Measurements from ENCODE around the gene NBL1. TPM values are rescaled to one million over a fixed set of nuclear protein-coding genes. Genes with fewer than 3 reads are reported as not detected.

The NBL1 gene
- total RNA-seq, 1 donor from 2014 or later, result 45.7 TPM

- no peak for DNase-seq (ENCODE audit: low read depth, low spot score)
These were observed 21.7 kb downstream of the NBL1 start for GRCh38 chr1:19665496-19666465.

GRCh38 chr1:19668888-19669287 lies 24.8 kb downstream of the NBL1 start:
- no peak for DNase-seq (ENCODE audit: low read depth, low spot score)

GRCh38 chr1:19670787-19671186 lies 26.7 kb downstream of the NBL1 start:
- DNase-seq (ENCODE audit: low read depth, low spot score), result no peak

GRCh38 chr1:19672237-19672636 lies 28.1 kb downstream of the NBL1 start:
- DNase-seq (ENCODE audit: low read depth, low spot score), result no peak

- no peak for DNase-seq (ENCODE audit: low read depth, low spot score)
These were observed 31.7 kb downstream of the NBL1 start for GRCh38 chr1:19675797-19676196.

- no peak for DNase-seq (ENCODE audit: low read depth, low spot score)
These were observed 32.4 kb downstream of the NBL1 start for GRCh38 chr1:19676438-19676922.

GRCh38 chr1:19678493-19678892 lies 34.4 kb downstream of the NBL1 start:
- DNase-seq (ENCODE audit: low read depth, low spot score), result no peak

- no peak for DNase-seq (ENCODE audit: low read depth, low spot score)
These were observed 34.9 kb downstream of the NBL1 start for GRCh38 chr1:19678931-19679453.

- DNase-seq (ENCODE audit: low read depth, low spot score), result no peak
These were observed 35.6 kb downstream of the NBL1 start for GRCh38 chr1:19679691-19680090.

GRCh38 chr1:19680644-19681043 lies 36.5 kb downstream of the NBL1 start:
- no peak for DNase-seq (ENCODE audit: low read depth, low spot score)

- DNase-seq (ENCODE audit: low read depth, low spot score), result no peak
These were observed 38.1 kb downstream of the NBL1 start for GRCh38 chr1:19682257-19682656.

GRCh38 chr1:19682901-19683300 lies 38.8 kb downstream of the NBL1 start:
- DNase-seq (ENCODE audit: low read depth, low spot score), result no peak

- DNase-seq (ENCODE audit: low read depth, low spot score), result no peak
These were observed 39.2 kb downstream of the NBL1 start for GRCh38 chr1:19683351-19683750.

GRCh38 chr1:19684677-19685076 lies 40.6 kb downstream of the NBL1 start:
- DNase-seq (ENCODE audit: low read depth, low spot score), result no peak

GRCh38 chr1:19685994-19686393 lies 41.9 kb downstream of the NBL1 start:
- no peak for DNase-seq (ENCODE audit: low read depth, low spot score)

GRCh38 chr1:19687414-19687813 lies 43.3 kb downstream of the NBL1 start:
- no peak for DNase-seq (ENCODE audit: low read depth, low spot score)

GRCh38 chr1:19688041-19688842 lies 44.1 kb downstream of the NBL1 start:
- DNase-seq (ENCODE audit: low read depth, low spot score), result no peak

GRCh38 chr1:19689085-19689757 lies 45.1 kb downstream of the NBL1 start:
- DNase-seq (ENCODE audit: low read depth, low spot score), result no peak

- no peak for DNase-seq (ENCODE audit: low read depth, low spot score)
These were observed 45.7 kb downstream of the NBL1 start for GRCh38 chr1:19689856-19690255.

- DNase-seq (ENCODE audit: low read depth, low spot score), result no peak
These were observed 46.2 kb downstream of the NBL1 start for GRCh38 chr1:19690342-19690741.

GRCh38 chr1:19694298-19694697 lies 50.2 kb downstream of the NBL1 start:
- no peak for DNase-seq (ENCODE audit: low read depth, low spot score)

Data from pulmonary artery endothelial cell (primary cell).